ENCODE results near the gene GIT2. TPM values are rescaled to one million over a fixed set of nuclear protein-coding genes. Genes with fewer than 3 reads are reported as not detected.

GIT2 gene
- total and polyA plus RNA-seq, 2 experiments from 2014 or later: 15.8 to 20.9 TPM

DNA sequence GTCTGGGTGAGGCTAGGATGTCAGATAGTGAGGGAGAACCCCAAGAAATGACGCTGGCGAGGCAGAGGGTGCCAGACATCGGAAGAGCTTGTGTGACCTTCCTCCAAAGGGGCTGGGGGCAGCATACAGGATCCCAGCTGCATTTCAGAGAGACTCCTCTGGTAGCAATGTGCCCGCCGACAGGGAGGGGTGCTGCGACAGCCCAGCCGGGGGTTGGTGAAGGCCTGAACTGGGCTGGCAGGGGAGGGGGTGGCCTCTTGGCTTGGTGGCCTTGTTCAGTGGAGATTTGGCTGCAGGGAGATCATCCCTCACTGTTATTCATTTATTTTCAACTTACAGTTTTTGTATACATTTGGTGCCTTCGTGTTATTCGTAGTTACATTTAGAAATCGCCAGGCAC lies 90.9 kb downstream of the GIT2 start (continued):
- TF ChIP-seq, protein P1, sequence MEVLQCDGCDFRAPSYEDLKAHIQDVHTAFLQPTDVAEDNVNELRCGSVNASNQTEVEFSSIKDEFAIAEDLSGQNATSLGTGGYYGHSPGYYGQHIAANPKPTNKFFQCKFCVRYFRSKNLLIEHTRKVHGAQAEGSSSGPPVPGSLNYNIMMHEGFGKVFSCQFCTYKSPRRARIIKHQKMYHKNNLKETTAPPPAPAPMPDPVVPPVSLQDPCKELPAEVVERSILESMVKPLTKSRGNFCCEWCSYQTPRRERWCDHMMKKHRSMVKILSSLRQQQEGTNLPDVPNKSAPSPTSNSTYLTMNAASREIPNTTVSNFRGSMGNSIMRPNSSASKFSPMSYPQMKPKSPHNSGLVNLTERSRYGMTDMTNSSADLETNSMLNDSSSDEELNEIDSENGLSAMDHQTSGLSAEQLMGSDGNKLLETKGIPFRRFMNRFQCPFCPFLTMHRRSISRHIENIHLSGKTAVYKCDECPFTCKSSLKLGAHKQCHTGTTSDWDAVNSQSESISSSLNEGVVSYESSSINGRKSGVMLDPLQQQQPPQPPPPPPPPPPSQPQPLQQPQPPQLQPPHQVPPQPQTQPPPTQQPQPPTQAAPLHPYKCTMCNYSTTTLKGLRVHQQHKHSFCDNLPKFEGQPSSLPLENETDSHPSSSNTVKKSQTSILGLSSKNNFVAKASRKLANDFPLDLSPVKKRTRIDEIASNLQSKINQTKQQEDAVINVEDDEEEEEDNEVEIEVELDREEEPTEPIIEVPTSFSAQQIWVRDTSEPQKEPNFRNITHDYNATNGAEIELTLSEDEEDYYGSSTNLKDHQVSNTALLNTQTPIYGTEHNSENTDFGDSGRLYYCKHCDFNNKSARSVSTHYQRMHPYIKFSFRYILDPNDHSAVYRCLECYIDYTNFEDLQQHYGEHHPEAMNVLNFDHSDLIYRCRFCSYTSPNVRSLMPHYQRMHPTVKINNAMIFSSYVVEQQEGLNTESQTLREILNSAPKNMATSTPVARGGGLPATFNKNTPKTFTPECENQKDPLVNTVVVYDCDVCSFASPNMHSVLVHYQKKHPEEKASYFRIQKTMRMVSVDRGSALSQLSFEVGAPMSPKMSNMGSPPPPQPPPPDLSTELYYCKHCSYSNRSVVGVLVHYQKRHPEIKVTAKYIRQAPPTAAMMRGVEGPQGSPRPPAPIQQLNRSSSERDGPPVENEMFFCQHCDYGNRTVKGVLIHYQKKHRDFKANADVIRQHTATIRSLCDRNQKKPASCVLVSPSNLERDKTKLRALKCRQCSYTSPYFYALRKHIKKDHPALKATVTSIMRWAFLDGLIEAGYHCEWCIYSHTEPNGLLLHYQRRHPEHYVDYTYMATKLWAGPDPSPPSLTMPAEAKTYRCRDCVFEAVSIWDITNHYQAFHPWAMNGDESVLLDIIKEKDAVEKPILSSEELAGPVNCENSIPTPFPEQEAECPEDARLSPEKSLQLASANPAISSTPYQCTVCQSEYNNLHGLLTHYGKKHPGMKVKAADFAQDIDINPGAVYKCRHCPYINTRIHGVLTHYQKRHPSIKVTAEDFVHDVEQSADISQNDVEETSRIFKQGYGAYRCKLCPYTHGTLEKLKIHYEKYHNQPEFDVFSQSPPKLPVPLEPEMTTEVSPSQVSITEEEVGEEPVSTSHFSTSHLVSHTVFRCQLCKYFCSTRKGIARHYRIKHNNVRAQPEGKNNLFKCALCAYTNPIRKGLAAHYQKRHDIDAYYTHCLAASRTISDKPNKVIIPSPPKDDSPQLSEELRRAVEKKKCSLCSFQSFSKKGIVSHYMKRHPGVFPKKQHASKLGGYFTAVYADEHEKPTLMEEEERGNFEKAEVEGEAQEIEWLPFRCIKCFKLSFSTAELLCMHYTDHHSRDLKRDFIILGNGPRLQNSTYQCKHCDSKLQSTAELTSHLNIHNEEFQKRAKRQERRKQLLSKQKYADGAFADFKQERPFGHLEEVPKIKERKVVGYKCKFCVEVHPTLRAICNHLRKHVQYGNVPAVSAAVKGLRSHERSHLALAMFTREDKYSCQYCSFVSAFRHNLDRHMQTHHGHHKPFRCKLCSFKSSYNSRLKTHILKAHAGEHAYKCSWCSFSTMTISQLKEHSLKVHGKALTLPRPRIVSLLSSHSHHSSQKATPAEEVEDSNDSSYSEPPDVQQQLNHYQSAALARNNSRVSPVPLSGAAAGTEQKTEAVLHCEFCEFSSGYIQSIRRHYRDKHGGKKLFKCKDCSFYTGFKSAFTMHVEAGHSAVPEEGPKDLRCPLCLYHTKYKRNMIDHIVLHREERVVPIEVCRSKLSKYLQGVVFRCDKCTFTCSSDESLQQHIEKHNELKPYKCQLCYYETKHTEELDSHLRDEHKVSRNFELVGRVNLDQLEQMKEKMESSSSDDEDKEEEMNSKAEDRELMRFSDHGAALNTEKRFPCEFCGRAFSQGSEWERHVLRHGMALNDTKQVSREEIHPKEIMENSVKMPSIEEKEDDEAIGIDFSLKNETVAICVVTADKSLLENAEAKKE (CRISPR knock-in tag; IDR thresholded peaks at IDR 0.05): no peak
- TF ChIP-seq EZH2 (IDR thresholded peaks at IDR 0.05; ENCODE audit: low read depth, unreplicated experiment) (no peak), ZNF114 (CRISPR knock-in tag; IDR thresholded peaks at IDR 0.05) (no peak), NANOG (IDR thresholded peaks at IDR 0.05; ENCODE audit: borderline replicate concordance) (no peak), POLR2AphosphoS5 (IDR thresholded peaks at IDR 0.05; ENCODE audit: low read depth) (no peak), ZNF331 (CRISPR knock-in tag; IDR thresholded peaks at IDR 0.05; ENCODE audit: low read depth) (no peak), EZH2phosphoT487 (IDR thresholded peaks at IDR 0.05; ENCODE audit: unreplicated experiment) (no peak)
- TF ChIP-seq, protein P2, sequence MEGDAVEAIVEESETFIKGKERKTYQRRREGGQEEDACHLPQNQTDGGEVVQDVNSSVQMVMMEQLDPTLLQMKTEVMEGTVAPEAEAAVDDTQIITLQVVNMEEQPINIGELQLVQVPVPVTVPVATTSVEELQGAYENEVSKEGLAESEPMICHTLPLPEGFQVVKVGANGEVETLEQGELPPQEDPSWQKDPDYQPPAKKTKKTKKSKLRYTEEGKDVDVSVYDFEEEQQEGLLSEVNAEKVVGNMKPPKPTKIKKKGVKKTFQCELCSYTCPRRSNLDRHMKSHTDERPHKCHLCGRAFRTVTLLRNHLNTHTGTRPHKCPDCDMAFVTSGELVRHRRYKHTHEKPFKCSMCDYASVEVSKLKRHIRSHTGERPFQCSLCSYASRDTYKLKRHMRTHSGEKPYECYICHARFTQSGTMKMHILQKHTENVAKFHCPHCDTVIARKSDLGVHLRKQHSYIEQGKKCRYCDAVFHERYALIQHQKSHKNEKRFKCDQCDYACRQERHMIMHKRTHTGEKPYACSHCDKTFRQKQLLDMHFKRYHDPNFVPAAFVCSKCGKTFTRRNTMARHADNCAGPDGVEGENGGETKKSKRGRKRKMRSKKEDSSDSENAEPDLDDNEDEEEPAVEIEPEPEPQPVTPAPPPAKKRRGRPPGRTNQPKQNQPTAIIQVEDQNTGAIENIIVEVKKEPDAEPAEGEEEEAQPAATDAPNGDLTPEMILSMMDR (conservative IDR thresholded peaks at IDR 0.05; ENCODE audit: low read depth in 2 of 2): no peak

All from GM23338 (cell line).